NOMO-1 treated with DMSO at 0.1 percent for 48 hours (cell line): ENCODE measurements around the gene TMEM165.

Experiments used
- DNase-seq: peaks from one replicate; lab custom pipeline; 2025; ENCODE audit not compliant: unreplicated experiment; lab: John Stamatoyannopoulos, UW

TMEM165 gene

GRCh38 chr4:55405073-55405472, 9.3 kb downstream of the TMEM165 start:
- DNase-seq = no peak

- DNase-seq = no peak
These were observed 10.8 kb downstream of the TMEM165 start for GRCh38 chr4:55406545-55406944.

- no peak for DNase-seq
These were observed 11.4 kb downstream of the TMEM165 start for GRCh38 chr4:55407119-55407518.

- DNase-seq = no peak
These were observed 12.0 kb downstream of the TMEM165 start for GRCh38 chr4:55407764-55408163.

- DNase-seq = no peak
These were observed 13.9 kb downstream of the TMEM165 start for GRCh38 chr4:55409468-55410171.

- DNase-seq = no peak
These were observed 14.7 kb downstream of the TMEM165 start for GRCh38 chr4:55410431-55410830.

GRCh38 chr4:55411621-55412020, 15.9 kb downstream of the TMEM165 start:
- DNase-seq = no peak

GRCh38 chr4:55416176-55416575, 20.4 kb downstream of the TMEM165 start:
- DNase-seq = no peak

- DNase-seq = no peak
These were observed 29.0 kb downstream of the TMEM165 start for GRCh38 chr4:55424791-55425190.

GRCh38 chr4:55431710-55432336, 36.1 kb downstream of the TMEM165 start:
- DNase-seq = no peak

GRCh38 chr4:55435141-55435841, 39.5 kb downstream of the TMEM165 start:
- DNase-seq = no peak

- no peak for DNase-seq
These were observed 41.6 kb downstream of the TMEM165 start for GRCh38 chr4:55437356-55437796.

- DNase-seq = no peak
These were observed 42.1 kb downstream of the TMEM165 start for GRCh38 chr4:55437823-55438222.

GRCh38 chr4:55438314-55438713, 42.6 kb downstream of the TMEM165 start:
- no peak for DNase-seq

GRCh38 chr4:55439023-55439422, 43.3 kb downstream of the TMEM165 start:
- DNase-seq = no peak

GRCh38 chr4:55440786-55441185, 45.0 kb downstream of the TMEM165 start:
- no peak for DNase-seq

- DNase-seq = no peak
These were observed 46.8 kb downstream of the TMEM165 start for GRCh38 chr4:55442541-55442940.

GRCh38 chr4:55444827-55445226, 49.1 kb downstream of the TMEM165 start:
- DNase-seq = no peak

- DNase-seq = peak; percentile 58
These were observed 50.3 kb downstream of the TMEM165 start for GRCh38 chr4:55445921-55446577.

GRCh38 chr4:55446578-55446922, 50.8 kb downstream of the TMEM165 start:
- no peak for DNase-seq

GRCh38 chr4:55447108-55447708, 51.5 kb downstream of the TMEM165 start:
- DNase-seq = peak; percentile 2
